Trophoblast cell (in vitro differentiated cells and primary cell): ENCODE results near the gene PLEKHA7.

Experiments
- DNase-seq, 2 donors: peaks; one replicate each; pipeline ENCODE4 v3.0.0-alpha.2; 2016
- H2AFZ ChIP-seq: 2 replicates; pipeline ENCODE4 v1.6.1; 2013; ENCODE audit warnings: low read length, moderate library complexity, mild to moderate bottlenecking; ENCODE audit not compliant: insufficient read depth, poor library complexity
- H2AK5ac ChIP-seq: 2 replicates; pipeline ENCODE4 v1.6.1; 2013; ENCODE audit warnings: mild to moderate bottlenecking, low read length
- H2BK120ac ChIP-seq: 2 replicates; pipeline ENCODE4 v1.6.1; 2013; ENCODE audit warnings: low read length, mild to moderate bottlenecking, moderate library complexity; ENCODE audit not compliant: insufficient read depth, poor library complexity
- H2BK12ac ChIP-seq: 2 replicates; pipeline ENCODE4 v1.6.1; 2013; ENCODE audit warnings: mild to moderate bottlenecking, low read length, moderate library complexity
- H2BK5ac ChIP-seq: 2 replicates; pipeline ENCODE4 v1.6.1; 2013; ENCODE audit warnings: low read length, low read depth, moderate library complexity, mild to moderate bottlenecking; ENCODE audit not compliant: poor library complexity
- H3K14ac ChIP-seq: 2 replicates; pipeline ENCODE4 v1.6.1; 2013; ENCODE audit warnings: mild to moderate bottlenecking, low read length
- H3K18ac ChIP-seq: 2 replicates; pipeline ENCODE4 v1.6.1; 2013; ENCODE audit warnings: mild to moderate bottlenecking, low read length
- H3K23ac ChIP-seq: 2 replicates; pipeline ENCODE4 v1.6.1; 2013; ENCODE audit warnings: low read length
- H3K27ac ChIP-seq: 2 replicates; pipeline ENCODE4 v1.5.1; 2013; ENCODE audit warnings: low read depth, mild to moderate bottlenecking, inconsistent platforms, low read length, moderate library complexity
- H3K27me3 ChIP-seq: 2 replicates; pipeline ENCODE4 v1.6.1; 2013; ENCODE audit warnings: inconsistent platforms, mild to moderate bottlenecking, low read length, moderate library complexity; ENCODE audit not compliant: insufficient read depth
- H3K36me3 ChIP-seq, 2 experiments: 1 replicate in 1 of 2; 2 replicates in 1 of 2; pipeline ENCODE4 v1.6.1; 2013; ENCODE audit warnings: low read length in 2 of 2, mild to moderate bottlenecking in 2 of 2, moderate library complexity in 1 of 2; ENCODE audit not compliant: insufficient read depth in 2 of 2, control insufficient read depth in 1 of 2
- H3K4ac ChIP-seq: 2 replicates; pipeline ENCODE4 v1.6.1; 2013; ENCODE audit warnings: low read depth, mild to moderate bottlenecking, low read length, moderate library complexity
- H3K4me1 ChIP-seq, 2 experiments: 1 replicate in 1 of 2; 2 replicates in 1 of 2; pipeline ENCODE4 v1.6.1; 2013; ENCODE audit warnings: low read length in 2 of 2, mild to moderate bottlenecking in 2 of 2, moderate library complexity in 1 of 2; ENCODE audit not compliant: insufficient read depth in 2 of 2, control insufficient read depth in 1 of 2
- H3K4me2 ChIP-seq: 2 replicates; pipeline ENCODE4 v1.6.1; 2013; ENCODE audit warnings: inconsistent platforms, mild to moderate bottlenecking, low read length, moderate library complexity
- H3K4me3 ChIP-seq: 2 replicates; pipeline ENCODE4 v1.5.1; 2013; ENCODE audit warnings: mild to moderate bottlenecking, low read depth, low read length, inconsistent platforms
- H3K79me1 ChIP-seq: one replicate; pipeline ENCODE4 v1.6.1; 2013; ENCODE audit warnings: low read length
- H3K79me2 ChIP-seq: 2 replicates; pipeline ENCODE4 v1.6.1; 2013; ENCODE audit warnings: low read length, mild to moderate bottlenecking; ENCODE audit not compliant: control insufficient read depth, insufficient read depth, poor library complexity
- H3K9ac ChIP-seq: 2 replicates; pipeline ENCODE4 v1.6.1; 2013; ENCODE audit warnings: mild to moderate bottlenecking, low read length
- H3K9me3 ChIP-seq: 2 replicates; pipeline ENCODE4 v1.6.1; 2013; ENCODE audit warnings: low read depth, mild to moderate bottlenecking, control low read depth, inconsistent platforms, low read length; ENCODE audit not compliant: insufficient read depth
- H4K12ac ChIP-seq: 2 replicates; pipeline ENCODE4 v1.6.1; 2013; ENCODE audit warnings: low read depth, mild to moderate bottlenecking, low read length, moderate library complexity
- H4K8ac ChIP-seq: 2 replicates; pipeline ENCODE4 v1.6.1; 2013; ENCODE audit warnings: low read depth, mild to moderate bottlenecking, low read length, moderate library complexity
- H4K91ac ChIP-seq: one replicate; pipeline ENCODE4 v1.6.1; 2013; ENCODE audit warnings: low read depth, mild to moderate bottlenecking, low read length, moderate library complexity
- WGBS: extraction: QIAGEN DNeasy Blood & Tissue Kit; methylation state at CpG from one replicate; pipeline ENCODE4 v1.1.7; 2013; ENCODE audit warnings: missing lambda C conversion rate; ENCODE audit not compliant: insufficient read length, insufficient coverage; ENCODE audit errors: extremely low coverage; 5-methylcytosine and 5-hydroxymethylcytosine counted together

PLEKHA7 gene

DNA sequence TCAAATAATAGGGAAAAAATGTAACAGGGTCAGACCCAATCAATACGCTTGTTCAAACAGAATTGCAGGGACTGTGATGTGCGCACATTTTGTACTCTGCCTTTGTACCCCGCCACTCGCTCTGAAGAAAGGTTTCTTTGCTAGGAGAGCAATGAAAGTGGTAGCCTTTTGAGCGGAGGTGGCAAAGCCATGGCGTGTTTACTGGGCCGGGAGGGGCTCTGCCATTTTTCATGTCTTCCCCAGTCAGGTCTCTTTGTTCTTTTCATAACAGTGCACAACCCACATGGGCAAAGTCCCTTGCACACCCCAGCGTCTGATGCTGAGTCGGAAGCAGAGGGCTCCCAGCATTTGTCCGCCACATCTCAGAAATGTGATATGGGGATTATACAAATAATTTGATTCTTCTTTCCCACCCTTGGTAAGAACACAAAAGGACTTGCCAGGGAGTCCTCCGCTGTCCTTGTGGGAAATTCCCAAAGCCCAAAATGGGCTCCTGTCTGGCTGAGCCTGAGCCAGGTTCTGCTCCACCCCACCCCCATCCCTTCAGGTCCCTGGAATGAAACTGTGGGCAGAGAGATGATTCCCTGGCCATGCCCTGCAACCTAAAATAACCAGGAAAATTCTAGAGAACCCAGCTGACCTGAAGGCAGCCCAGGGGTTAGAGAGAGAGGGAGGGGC, 239.1 kb downstream of the PLEKHA7 start:
- Histone ChIP-seq H3K23ac (no peak overlapping the region), H3K18ac (no peak overlapping the region), H4K12ac (no peak overlapping the region), H3K14ac (no peak overlapping the region), H2AFZ (no peak overlapping the region), H3K9ac (no peak overlapping the region), H2BK5ac (no peak overlapping the region), H3K9me3 (no peaks in the 10 kb centered on the region), H3K27ac (no peak overlapping the region), H3K4ac (no peak overlapping the region), H3K4me1 (no peaks in the 10 kb centered on the region), H3K4me2 (no peak overlapping the region), H2BK12ac (no peak overlapping the region), H4K91ac (peak overlapping the region; percentile 42), H3K79me1 (no peaks in the 10 kb centered on the region), H3K4me3 (no peak overlapping the region), H2BK120ac (no peak overlapping the region), H3K27me3 (no peaks in the 10 kb centered on the region), H3K36me3 (peaks cover 26 to 47% of the 10 kb centered on the region in 2 experiments), H4K8ac (no peak overlapping the region), H3K79me2 (no peaks in the 10 kb centered on the region), H2AK5ac (no peak overlapping the region)
- WGBS = no CpG with 5 or more reads among the region's 11 CpGs
- no peak for DNase-seq

- Histone ChIP-seq H3K18ac (no peak overlapping the region), H2BK5ac (no peak overlapping the region), H3K4me3 (no peak overlapping the region), H3K27ac (no peak overlapping the region), H3K79me1 (no peaks in the 10 kb centered on the region), H3K9me3 (no peaks in the 10 kb centered on the region), H3K14ac (no peak overlapping the region), H3K27me3 (no peaks in the 10 kb centered on the region), H2BK120ac (no peak overlapping the region), H3K79me2 (no peaks in the 10 kb centered on the region), H4K91ac (no peak overlapping the region), H3K36me3 (peaks cover 21 to 40% of the 10 kb centered on the region in 2 experiments), H4K8ac (no peak overlapping the region), H3K4me2 (no peak overlapping the region), H4K12ac (no peak overlapping the region), H3K9ac (no peak overlapping the region), H2BK12ac (no peak overlapping the region), H2AK5ac (no peak overlapping the region), H3K4ac (no peak overlapping the region), H3K23ac (no peak overlapping the region), H3K4me1 (no peaks in the 10 kb centered on the region), H2AFZ (no peak overlapping the region)
- no peak for DNase-seq
- WGBS = no CpG with 5 or more reads among the region's 9 CpGs
Measured at GRCh38 chr11:16773981-16774935, 240.0 kb downstream of the PLEKHA7 start.

DNA sequence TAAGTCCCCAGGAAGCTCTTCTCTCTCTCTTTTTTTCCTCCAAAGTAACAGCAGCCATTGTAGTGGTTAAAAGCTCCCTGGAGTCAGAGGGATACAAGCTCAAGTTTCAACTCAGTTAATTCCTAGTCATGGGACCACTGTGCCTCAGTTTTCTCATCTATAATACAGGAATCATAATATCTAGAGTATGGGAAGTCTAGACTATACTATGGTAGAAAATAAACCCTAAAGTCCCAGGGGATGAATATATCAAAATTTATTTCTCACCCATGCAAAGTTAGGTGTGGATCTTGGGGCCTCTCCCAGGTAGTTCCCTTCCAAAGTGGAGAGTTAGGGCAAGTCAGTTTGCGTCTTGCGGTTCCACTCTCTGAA, 242.1 kb downstream of the PLEKHA7 start:
- H3K4me3 ChIP-seq = no peak overlapping the region
- H4K91ac ChIP-seq = no peak overlapping the region
- H3K18ac ChIP-seq = no peak overlapping the region
- no peak overlapping the region for H3K27ac ChIP-seq
- no peak overlapping the region for H4K12ac ChIP-seq
- no peaks in the 10 kb centered on the region for H3K9me3 ChIP-seq
- H3K79me2 ChIP-seq = no peaks in the 10 kb centered on the region
- no peaks in the 10 kb centered on the region for H3K27me3 ChIP-seq
- no peaks in the 10 kb centered on the region for H3K79me1 ChIP-seq
- no peak overlapping the region for H3K23ac ChIP-seq
- H3K14ac ChIP-seq = no peak overlapping the region
- H4K8ac ChIP-seq = no peak overlapping the region
- H2AFZ ChIP-seq = no peak overlapping the region
- no peak for DNase-seq
- peaks cover 9 to 31% of the 10 kb centered on the region in 2 experiments for H3K36me3 ChIP-seq
- no peak overlapping the region for H3K4ac ChIP-seq
- no peak overlapping the region for H2BK5ac ChIP-seq
- no peak overlapping the region for H2BK120ac ChIP-seq
- no peak overlapping the region for H3K9ac ChIP-seq
- WGBS = no CpG with 5 or more reads among the region's 2 CpGs
- no peak overlapping the region for H3K4me2 ChIP-seq
- no peak overlapping the region for H2BK12ac ChIP-seq
- H2AK5ac ChIP-seq = no peak overlapping the region
- H3K4me1 ChIP-seq = no peaks in the 10 kb centered on the region

DNA sequence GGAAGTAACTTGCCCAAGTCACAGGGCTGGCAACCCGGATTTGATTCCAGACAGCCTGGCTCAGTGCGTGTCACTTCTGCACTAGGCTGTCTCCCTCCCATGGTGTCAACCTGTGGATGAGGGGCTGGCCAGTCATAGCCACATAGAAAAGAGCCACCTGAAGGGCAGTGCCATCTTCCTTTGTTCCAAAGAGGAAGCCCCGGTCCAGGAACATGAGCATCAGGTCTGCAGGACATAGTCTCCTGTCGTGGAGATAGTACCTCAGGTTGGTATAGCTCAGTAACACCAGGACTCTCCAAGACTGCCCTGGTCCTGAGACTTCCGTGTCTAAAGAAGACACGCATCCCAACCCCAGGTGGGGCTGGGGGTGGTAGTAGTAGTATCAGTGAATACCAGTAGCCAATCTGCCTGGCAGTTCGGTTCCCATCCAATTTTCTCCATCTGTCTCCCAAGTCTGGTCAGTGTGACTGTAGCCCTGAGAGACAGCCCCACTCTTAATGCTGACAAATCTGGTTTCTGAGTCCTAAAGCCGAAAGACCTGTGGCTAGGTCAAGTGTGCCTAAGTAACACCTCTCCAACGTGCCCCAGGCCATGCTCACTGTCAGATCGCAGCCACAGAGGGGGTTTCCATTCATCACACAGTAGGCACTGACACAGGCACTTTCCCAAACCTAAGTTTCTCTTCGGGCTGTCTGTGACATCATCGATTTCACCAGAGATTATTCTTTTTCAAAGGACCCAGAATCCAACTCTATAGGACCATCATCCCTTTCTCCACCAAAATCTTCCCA, 242.7 kb downstream of the PLEKHA7 start:
- Histone ChIP-seq H4K91ac (no peak overlapping the region), H2BK120ac (no peak overlapping the region), H3K18ac (no peak overlapping the region), H3K23ac (no peak overlapping the region), H4K12ac (no peak overlapping the region), H3K4ac (no peak overlapping the region), H3K14ac (no peak overlapping the region), H3K27me3 (no peaks in the 10 kb centered on the region), H2BK12ac (no peak overlapping the region), H3K36me3 (peaks cover 7 to 26% of the 10 kb centered on the region in 2 experiments), H3K9ac (no peak overlapping the region), H3K4me1 (no peaks in the 10 kb centered on the region), H2AFZ (no peak overlapping the region), H2BK5ac (no peak overlapping the region), H4K8ac (no peak overlapping the region), H3K27ac (no peak overlapping the region), H3K79me1 (no peaks in the 10 kb centered on the region), H2AK5ac (no peak overlapping the region), H3K4me2 (no peak overlapping the region), H3K4me3 (no peak overlapping the region), H3K79me2 (no peaks in the 10 kb centered on the region), H3K9me3 (no peaks in the 10 kb centered on the region)
- WGBS = no CpG with 5 or more reads among the region's 12 CpGs
- no peak for DNase-seq
